AG04449 (cell line): ENCODE data around the gene RMND5B.
"Not testable (repeated sequence)": the region's sequence is repeated elsewhere in the genome, so short reads cannot be mapped to it uniquely, and the experiment has no call there.

Experiments used
- CTCF ChIA-PET: fragments of 350-600 bp; formaldehyde crosslinking; extraction: SDS; loops from one replicate; lab custom pipeline; 2021; ENCODE audit warnings: antibody characterized with exemption; lab: Yijun Ruan, JAX
- POLR2A ChIA-PET: fragments of 400-600, 350-600 bp; formaldehyde crosslinking; extraction: SDS; loops from one replicate; lab custom pipeline; 2020; ENCODE audit warnings: antibody characterized with exemption, inconsistent platforms; lab: Yijun Ruan, JAX
- DNase-seq: peaks from one replicate; pipeline ENCODE4 v3.0.0-alpha.2; 2010; ENCODE audit warnings: low read depth, low spot score
- H3K4me3 ChIP-seq: 2 replicates; pipeline ENCODE4 v1.5.1; 2011; ENCODE audit warnings: low read depth, mild to moderate bottlenecking, control low read depth, low read length
- TF ChIP-seq, protein P1 (sequence below): IDR thresholded peaks from one replicate; pipeline ENCODE4 v1.5.1; 2011; ENCODE audit warnings: mild to moderate bottlenecking, moderate library complexity, low read length, control low read depth, inconsistent platforms; ENCODE audit not compliant: insufficient read depth; ENCODE audit errors: missing control alignments

RMND5B gene

DNA sequence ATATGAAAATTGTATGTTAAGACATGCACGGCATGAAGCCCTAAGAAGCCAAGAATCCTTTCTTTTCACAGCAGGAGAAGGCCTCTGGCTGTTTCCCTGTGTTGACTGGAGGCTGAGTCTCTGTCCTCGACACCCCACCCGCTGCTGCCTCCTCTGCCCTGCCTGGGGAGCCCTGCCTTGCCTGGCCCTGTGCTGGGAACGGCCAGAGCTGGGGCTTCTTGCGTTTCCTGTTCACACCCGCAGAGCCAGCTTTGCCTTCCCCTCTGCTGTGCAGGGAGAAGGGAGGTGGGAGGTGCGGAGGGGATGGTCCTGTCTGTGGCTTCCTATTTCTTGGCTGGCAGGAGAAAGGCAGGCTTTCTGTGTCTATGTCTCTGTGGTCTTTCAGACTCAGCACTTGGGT lies 63.2 kb downstream of the RMND5B start:
- H3K4me3 ChIP-seq: no peak overlapping the region
- CTCF ChIA-PET: no interaction called here
- POLR2A ChIA-PET: no interaction called here

DNA sequence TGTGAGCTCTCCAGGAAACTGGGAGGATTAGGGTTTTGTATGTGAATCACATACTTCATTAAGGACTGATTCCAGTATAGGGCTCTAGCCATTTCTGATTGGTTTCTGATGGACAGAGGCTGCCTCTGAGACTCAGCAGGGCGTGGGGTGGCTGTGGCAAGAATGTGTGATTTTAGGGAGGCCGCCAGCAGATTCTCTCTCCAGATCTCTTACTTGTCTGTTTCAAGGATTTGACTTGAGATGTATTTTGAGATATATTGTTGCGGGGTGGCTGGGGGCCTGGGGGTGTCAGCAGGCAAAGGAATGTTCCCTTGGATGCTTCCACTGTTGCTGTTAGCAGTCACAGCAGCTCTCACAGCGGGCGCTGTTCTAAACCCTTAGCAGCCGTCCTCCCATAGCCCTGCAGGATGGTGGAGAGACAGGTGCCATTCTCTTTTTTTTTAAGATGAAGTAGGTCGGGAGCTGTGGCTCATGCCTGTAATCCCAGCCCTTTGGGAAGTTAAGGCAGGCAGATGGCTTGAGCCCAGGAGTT lies 65.5 kb downstream of the RMND5B start:
- TF ChIP-seq, protein P1, sequence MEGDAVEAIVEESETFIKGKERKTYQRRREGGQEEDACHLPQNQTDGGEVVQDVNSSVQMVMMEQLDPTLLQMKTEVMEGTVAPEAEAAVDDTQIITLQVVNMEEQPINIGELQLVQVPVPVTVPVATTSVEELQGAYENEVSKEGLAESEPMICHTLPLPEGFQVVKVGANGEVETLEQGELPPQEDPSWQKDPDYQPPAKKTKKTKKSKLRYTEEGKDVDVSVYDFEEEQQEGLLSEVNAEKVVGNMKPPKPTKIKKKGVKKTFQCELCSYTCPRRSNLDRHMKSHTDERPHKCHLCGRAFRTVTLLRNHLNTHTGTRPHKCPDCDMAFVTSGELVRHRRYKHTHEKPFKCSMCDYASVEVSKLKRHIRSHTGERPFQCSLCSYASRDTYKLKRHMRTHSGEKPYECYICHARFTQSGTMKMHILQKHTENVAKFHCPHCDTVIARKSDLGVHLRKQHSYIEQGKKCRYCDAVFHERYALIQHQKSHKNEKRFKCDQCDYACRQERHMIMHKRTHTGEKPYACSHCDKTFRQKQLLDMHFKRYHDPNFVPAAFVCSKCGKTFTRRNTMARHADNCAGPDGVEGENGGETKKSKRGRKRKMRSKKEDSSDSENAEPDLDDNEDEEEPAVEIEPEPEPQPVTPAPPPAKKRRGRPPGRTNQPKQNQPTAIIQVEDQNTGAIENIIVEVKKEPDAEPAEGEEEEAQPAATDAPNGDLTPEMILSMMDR: no peak
- CTCF ChIA-PET: interaction anchor here (1.1 to 1.3 kb wide), 2 partner anchors 30 to 51 kb away, joined by 4 to 5 read pairs; no protein-coding TSS in a partner anchor
- POLR2A ChIA-PET: interaction anchor here (1.9 kb wide), 1 partner anchor 8 kb away, joined by 6 read pairs; the partner anchor contains the start of gene HNRNPAB
- no peak overlapping the region for H3K4me3 ChIP-seq
- no peak for DNase-seq

More for the DNA sequence above, 63.2 kb downstream of the RMND5B start:
- TF ChIP-seq, protein P1: no peak
- no peak for DNase-seq

GRCh38 chr5:178196986-178197385 lies 66.2 kb downstream of the RMND5B start:
- H3K4me3 ChIP-seq: no peak overlapping the region
- POLR2A ChIA-PET: no interaction called here
- CTCF ChIA-PET: interaction anchor here (0.7 to 1.3 kb wide), 3 partner anchors 13 to 51 kb away, joined by 3 to 5 read pairs (median 4); no protein-coding TSS in a partner anchor
- no peak for DNase-seq
- TF ChIP-seq, protein P1: peak; percentile 31

DNA sequence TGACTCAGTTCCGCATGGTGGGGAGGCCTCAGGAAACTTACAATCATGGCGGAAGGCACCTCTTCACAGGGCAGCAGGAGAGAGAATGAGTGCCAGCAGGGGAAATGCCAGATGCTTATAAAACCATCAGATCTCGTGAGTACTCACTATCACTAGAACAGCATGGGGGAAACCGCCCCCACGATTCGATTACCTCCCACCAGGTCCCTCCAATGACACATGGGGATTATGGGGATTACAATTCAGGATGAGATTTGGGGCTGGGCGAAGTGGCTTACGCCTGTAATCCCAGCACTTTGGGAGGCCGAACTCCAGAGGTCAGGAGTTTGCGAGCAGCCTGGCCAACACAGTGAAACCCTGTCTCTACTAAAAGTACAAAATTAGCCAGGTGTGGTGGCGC lies 67.3 kb downstream of the RMND5B start:
- H3K4me3 ChIP-seq, CTCF ChIA-PET, DNase-seq, POLR2A ChIA-PET: not testable (repeated sequence)

DNA sequence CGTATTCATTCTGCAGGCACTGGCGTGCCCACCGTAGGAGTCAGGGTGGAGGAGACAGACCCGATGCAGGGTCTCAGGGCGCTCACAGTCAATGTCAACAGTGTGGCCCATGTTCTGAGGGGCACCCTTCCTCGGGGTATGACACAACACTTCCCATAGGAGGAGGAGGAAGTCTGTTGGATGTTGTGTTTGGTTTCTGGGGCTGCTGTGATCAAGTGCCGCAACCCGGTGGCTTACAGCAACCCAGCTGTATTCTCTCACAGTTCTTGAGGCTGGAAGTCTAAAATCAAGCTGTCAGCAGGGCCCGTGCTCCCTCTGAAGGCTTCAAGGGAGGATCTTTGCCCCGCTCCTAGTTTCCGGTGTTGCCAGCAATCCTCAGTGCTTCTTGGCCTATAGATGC lies 67.9 kb downstream of the RMND5B start:
- H3K4me3 ChIP-seq: no peak overlapping the region
- no peak for DNase-seq
- TF ChIP-seq, protein P1: no peak
- CTCF ChIA-PET: no interaction called here
- POLR2A ChIA-PET: no interaction called here

GRCh38 chr5:178199581-178200434 lies 69.0 kb downstream of the RMND5B start:
- no peak overlapping the region for H3K4me3 ChIP-seq
- ChIA-PET CTCF (no interaction called here), POLR2A (no interaction called here)
- TF ChIP-seq, protein P1: no peak
- no peak for DNase-seq
